SK-N-SH treated with all-trans-retinoic acid at 6 μM for 48 hours (cell line): ENCODE measurements around the gene NAA60.

Source experiments
- ARNTL ChIP-seq: fragments of 450-650 bp; formaldehyde crosslinking; IDR thresholded peaks from 2 replicates; pipeline ENCODE4 v1.5.0; 2020; ENCODE audit warnings: low read depth, mild to moderate bottlenecking, moderate library complexity, borderline replicate concordance
- CSDC2 ChIP-seq: fragments of 250-450 bp; sonication (Bioruptor Pico); IDR thresholded peaks from 2 replicates; pipeline ENCODE4 v1.5.0; 2020; ENCODE audit warnings: mild to moderate bottlenecking, moderate library complexity
- CSRNP3 ChIP-seq: fragments of 250-450 bp; sonication (Bioruptor Pico); IDR thresholded peaks from 2 replicates; pipeline ENCODE4 v1.5.1; 2021; ENCODE audit warnings: mild to moderate bottlenecking, moderate library complexity
- ESRRG ChIP-seq: fragments of 250-450 bp; sonication (Bioruptor Pico); IDR thresholded peaks from 2 replicates; pipeline ENCODE4 v1.6.1; 2021; ENCODE audit warnings: mild to moderate bottlenecking
- GLIS3 ChIP-seq: fragments of 250-450 bp; sonication (Bioruptor Pico); IDR thresholded peaks from 2 replicates; pipeline ENCODE4 v1.5.0; 2020; ENCODE audit warnings: mild to moderate bottlenecking, moderate library complexity
- RARB ChIP-seq: fragments of 250-450 bp; sonication (Bioruptor Pico); IDR thresholded peaks from 2 replicates; pipeline ENCODE4 v1.8.0; 2021; ENCODE audit warnings: mild to moderate bottlenecking, moderate library complexity
- TCF4 ChIP-seq: fragments of 250-450 bp; sonication (Bioruptor Pico); IDR thresholded peaks from 2 replicates; pipeline ENCODE4 v1.8.0; 2021; ENCODE audit warnings: mild to moderate bottlenecking, moderate library complexity, borderline replicate concordance
- TOX ChIP-seq: fragments of 250-450 bp; sonication (Bioruptor Pico); IDR thresholded peaks from 2 replicates; pipeline ENCODE4 v1.8.0; 2021; ENCODE audit warnings: mild to moderate bottlenecking, moderate library complexity, borderline replicate concordance
- TSHZ2 ChIP-seq: fragments of 250-450 bp; sonication (Bioruptor Pico); IDR thresholded peaks from 2 replicates; pipeline ENCODE4 v1.5.0; 2020; ENCODE audit warnings: mild to moderate bottlenecking, moderate library complexity
- ZC3H10 ChIP-seq: fragments of 250-450 bp; sonication (Bioruptor Pico); IDR thresholded peaks from 2 replicates; pipeline ENCODE4 v1.5.1; 2021; ENCODE audit warnings: mild to moderate bottlenecking, moderate library complexity
- ZFP3 ChIP-seq: fragments of 250-450 bp; sonication (Bioruptor Pico); IDR thresholded peaks from 2 replicates; pipeline ENCODE4 v1.5.0; 2020; ENCODE audit warnings: mild to moderate bottlenecking, moderate library complexity
- ZFP30 ChIP-seq: fragments of 450-650 bp; formaldehyde crosslinking; IDR thresholded peaks from 2 replicates; pipeline ENCODE4 v1.5.0; 2022; ENCODE audit warnings: mild to moderate bottlenecking, moderate library complexity
- TF ChIP-seq, protein P1 (sequence below): fragments of 250-450 bp; sonication (Bioruptor Pico); IDR thresholded peaks from 2 replicates; pipeline ENCODE4 v1.8.0; 2020; ENCODE audit warnings: mild to moderate bottlenecking, moderate library complexity, borderline replicate concordance
- TF ChIP-seq, protein P2 (sequence below): fragments of 250-450 bp; sonication (Bioruptor Pico); IDR thresholded peaks from 2 replicates; pipeline ENCODE4 v1.8.0; 2021; ENCODE audit warnings: low read depth, mild to moderate bottlenecking, moderate library complexity, borderline replicate concordance

- TF ChIP-seq GLIS3 (CRISPR knock-in tag): no peak
- TF ChIP-seq CSDC2 (CRISPR knock-in tag): no peak
- TF ChIP-seq ESRRG (CRISPR knock-in tag): no peak
- no peak for TF ChIP-seq CSRNP3 (CRISPR knock-in tag)
- TF ChIP-seq ARNTL (CRISPR knock-in tag): no peak
- TF ChIP-seq, protein P1, sequence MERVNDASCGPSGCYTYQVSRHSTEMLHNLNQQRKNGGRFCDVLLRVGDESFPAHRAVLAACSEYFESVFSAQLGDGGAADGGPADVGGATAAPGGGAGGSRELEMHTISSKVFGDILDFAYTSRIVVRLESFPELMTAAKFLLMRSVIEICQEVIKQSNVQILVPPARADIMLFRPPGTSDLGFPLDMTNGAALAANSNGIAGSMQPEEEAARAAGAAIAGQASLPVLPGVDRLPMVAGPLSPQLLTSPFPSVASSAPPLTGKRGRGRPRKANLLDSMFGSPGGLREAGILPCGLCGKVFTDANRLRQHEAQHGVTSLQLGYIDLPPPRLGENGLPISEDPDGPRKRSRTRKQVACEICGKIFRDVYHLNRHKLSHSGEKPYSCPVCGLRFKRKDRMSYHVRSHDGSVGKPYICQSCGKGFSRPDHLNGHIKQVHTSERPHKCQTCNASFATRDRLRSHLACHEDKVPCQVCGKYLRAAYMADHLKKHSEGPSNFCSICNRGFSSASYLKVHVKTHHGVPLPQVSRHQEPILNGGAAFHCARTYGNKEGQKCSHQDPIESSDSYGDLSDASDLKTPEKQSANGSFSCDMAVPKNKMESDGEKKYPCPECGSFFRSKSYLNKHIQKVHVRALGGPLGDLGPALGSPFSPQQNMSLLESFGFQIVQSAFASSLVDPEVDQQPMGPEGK (CRISPR knock-in tag): no peak
- TF ChIP-seq TCF4 (CRISPR knock-in tag): no peak
- no peak for TF ChIP-seq RARB (CRISPR knock-in tag)
- no peak for TF ChIP-seq TSHZ2
- TF ChIP-seq, protein P2, sequence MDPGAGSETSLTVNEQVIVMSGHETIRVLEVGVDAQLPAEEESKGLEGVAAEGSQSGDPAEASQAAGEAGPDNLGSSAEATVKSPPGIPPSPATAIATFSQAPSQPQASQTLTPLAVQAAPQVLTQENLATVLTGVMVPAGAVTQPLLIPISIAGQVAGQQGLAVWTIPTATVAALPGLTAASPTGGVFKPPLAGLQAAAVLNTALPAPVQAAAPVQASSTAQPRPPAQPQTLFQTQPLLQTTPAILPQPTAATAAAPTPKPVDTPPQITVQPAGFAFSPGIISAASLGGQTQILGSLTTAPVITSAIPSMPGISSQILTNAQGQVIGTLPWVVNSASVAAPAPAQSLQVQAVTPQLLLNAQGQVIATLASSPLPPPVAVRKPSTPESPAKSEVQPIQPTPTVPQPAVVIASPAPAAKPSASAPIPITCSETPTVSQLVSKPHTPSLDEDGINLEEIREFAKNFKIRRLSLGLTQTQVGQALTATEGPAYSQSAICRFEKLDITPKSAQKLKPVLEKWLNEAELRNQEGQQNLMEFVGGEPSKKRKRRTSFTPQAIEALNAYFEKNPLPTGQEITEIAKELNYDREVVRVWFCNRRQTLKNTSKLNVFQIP (CRISPR knock-in tag): no peak
- no peak for TF ChIP-seq ZC3H10 (CRISPR knock-in tag)
- no peak for TF ChIP-seq TOX (CRISPR knock-in tag)
- no peak for TF ChIP-seq ZFP30 (CRISPR knock-in tag)
- no peak for TF ChIP-seq ZFP3 (CRISPR knock-in tag)
These were observed 58.4 kb downstream of the NAA60 start for GRCh38 chr16:3501783-3502400.
